Left lobe of liver (tissue), 2 donors: Measurements from ENCODE around the gene IFRD1. TPM values are rescaled to one million over a fixed set of nuclear protein-coding genes. Genes with fewer than 3 reads are reported as not detected.
"Not testable (repeated sequence)": the region's sequence is repeated elsewhere in the genome, so short reads cannot be mapped to it uniquely, and the experiment has no call there.

Experiments used
- ATAC-seq: fragments of 200-7000 bp; cut with Tn5 transposase; one replicate; pipeline ENCODE4 v1.9.1; 2020; ENCODE audit warnings: mild to moderate bottlenecking, moderate library complexity
- DNase-seq: peaks from one replicate; pipeline ENCODE4 v3.0.0-alpha.2; 2020; ENCODE audit warnings: low spot score
- total RNA-seq: library from RNA; stranded (reverse); gene quantifications from one replicate; pipeline ENCODE4 v1.2.1, GENCODE V29; 2021
- donor health status: DM: no; HTN: no; CAD: no; lungs with moderate emphysema.
- donor health status: DM: no; HTN: yes; CAD: no.

IFRD1 gene
- total RNA-seq, 1 donor from 2014 or later, result 27.6 TPM

- ATAC-seq (no peak), DNase-seq (no peak)
Observed at GRCh38 chr7:112439476-112439875, 10.8 kb upstream of the IFRD1 start.

GRCh38 chr7:112442210-112442609, 8.1 kb upstream of the IFRD1 start:
- ATAC-seq, result no peak
- no peak for DNase-seq

- no peak for ATAC-seq
Observed at GRCh38 chr7:112444505-112444904, 5.8 kb upstream of the IFRD1 start.

DNA sequence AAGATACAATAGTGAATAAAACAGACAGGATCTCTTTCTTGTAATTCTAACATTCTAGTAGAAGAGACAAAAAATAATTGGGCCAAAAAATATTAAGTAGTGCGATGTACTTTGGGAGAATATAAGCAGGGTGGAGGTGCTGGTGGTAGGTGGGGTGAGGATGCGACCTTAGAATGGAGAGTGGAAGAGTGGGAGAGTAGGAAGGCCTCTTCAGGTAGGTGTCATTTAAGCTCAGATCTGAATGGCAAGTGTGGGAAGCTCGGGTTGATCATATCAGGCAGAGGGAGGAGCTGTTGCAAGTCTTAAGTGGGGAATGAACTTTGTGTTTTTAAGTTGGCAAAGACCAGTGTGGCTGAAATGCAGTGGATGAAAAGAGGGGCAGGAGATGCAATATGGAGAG, 3.8 kb upstream of the IFRD1 start:
- no peak for DNase-seq

More at GRCh38 chr7:112444505-112444904, 5.8 kb upstream of the IFRD1 start:
- no peak for DNase-seq

GRCh38 chr7:112447406-112447805, 2.9 kb upstream of the IFRD1 start:
- ATAC-seq (no peak), DNase-seq (no peak)

More for the DNA sequence above, 3.8 kb upstream of the IFRD1 start:
- no peak for ATAC-seq

- DNase-seq (no peak), ATAC-seq (no peak)
Observed at GRCh38 chr7:112448381-112448780, 1.9 kb upstream of the IFRD1 start.

DNA sequence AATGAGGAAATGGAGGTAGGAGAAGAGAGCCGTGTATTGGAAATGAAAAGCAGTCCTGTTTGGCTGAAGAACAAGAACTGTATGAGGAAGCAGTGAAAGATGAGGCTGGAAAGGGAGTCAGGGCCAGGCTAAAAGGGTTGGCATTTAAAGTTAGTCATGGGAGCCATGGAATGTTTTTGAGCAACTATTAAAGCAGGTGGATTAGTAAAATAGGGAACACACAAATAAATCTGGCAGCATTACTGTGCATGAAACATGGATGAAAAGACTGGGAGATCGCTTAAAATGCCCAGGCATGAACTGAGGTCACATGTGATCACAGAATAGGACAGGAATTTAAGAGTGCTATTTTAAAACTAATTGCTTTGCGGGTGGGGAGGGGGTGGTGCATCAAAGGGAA, 1.4 kb upstream of the IFRD1 start:
- ATAC-seq (no peak), DNase-seq (no peak)

GRCh38 chr7:112449353-112449752, 907 bp upstream of the IFRD1 start:
- ATAC-seq, result no peak
- no peak for DNase-seq

- peak; percentile 82 for ATAC-seq
Observed at GRCh38 chr7:112450807-112451761, 824 bp downstream of the IFRD1 start.

GRCh38 chr7:112452102-112452888, 2.0 kb downstream of the IFRD1 start:
- ATAC-seq (peak; percentile 0), DNase-seq (no peak)

More at GRCh38 chr7:112450807-112451761, 824 bp downstream of the IFRD1 start:
- peak; percentile 97 for DNase-seq

GRCh38 chr7:112453505-112454171, 3.4 kb downstream of the IFRD1 start:
- DNase-seq (no peak), ATAC-seq (no peak)

DNA sequence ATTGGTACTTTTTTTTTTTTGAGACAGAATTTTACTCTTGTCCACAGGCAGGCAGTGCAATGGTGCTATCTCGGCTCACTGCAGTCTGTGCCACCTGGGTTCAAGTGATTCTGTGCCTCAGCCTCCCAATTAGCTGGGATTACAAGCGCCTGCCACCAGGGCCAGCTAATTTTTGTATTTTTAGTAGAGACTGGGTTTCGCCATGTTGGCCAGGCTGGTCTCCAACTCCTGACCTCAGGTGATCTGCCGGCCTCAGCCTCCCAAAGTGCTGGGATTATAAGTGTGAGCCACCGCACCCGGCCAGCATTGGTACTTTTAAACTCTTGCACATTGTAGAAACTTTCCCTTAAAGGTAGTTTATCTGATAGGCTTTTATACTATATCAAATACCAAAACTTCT, 3.9 kb downstream of the IFRD1 start:
- not testable (repeated sequence) for ATAC-seq, DNase-seq

GRCh38 chr7:112459645-112460044, 9.4 kb downstream of the IFRD1 start:
- ATAC-seq (no peak), DNase-seq (no peak)

DNA sequence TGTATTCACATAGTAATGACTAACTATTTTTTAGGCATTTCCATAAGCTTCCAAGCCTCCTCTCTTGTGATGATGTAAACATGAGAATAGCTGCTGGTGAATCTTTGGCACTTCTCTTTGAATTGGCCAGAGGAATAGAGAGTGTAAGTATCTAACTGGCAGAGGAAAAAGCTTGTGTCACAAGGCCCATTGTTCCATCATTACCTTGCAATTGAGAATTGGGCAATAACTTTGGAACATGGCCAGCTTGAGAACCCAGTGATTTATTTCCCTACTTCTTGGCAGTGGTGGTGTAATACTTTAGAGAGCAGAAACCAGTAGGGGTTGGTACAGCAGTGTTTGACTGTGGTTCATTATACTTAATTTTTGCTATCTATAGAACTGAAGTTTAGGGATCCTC, 12.0 kb downstream of the IFRD1 start:
- ATAC-seq, result peak; percentile 88
- DNase-seq, result peak; percentile 61

DNA sequence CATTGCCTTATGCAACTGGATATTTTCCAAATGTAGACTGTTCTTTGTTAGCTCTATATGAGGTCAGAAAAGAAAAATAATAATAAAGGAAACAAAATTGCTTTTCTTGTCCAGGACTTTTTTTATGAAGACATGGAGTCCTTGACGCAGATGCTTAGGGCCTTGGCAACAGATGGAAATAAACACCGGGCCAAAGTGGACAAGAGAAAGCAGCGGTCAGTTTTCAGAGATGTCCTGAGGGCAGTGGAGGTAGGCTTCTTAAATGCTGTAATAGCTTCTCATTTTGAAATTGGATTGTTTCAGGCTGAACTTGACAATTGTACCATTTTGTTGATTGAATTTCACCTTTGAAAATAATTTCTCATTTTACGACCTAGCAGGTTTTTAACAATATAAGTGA, 17.6 kb downstream of the IFRD1 start:
- DNase-seq (no peak), ATAC-seq (no peak)

DNA sequence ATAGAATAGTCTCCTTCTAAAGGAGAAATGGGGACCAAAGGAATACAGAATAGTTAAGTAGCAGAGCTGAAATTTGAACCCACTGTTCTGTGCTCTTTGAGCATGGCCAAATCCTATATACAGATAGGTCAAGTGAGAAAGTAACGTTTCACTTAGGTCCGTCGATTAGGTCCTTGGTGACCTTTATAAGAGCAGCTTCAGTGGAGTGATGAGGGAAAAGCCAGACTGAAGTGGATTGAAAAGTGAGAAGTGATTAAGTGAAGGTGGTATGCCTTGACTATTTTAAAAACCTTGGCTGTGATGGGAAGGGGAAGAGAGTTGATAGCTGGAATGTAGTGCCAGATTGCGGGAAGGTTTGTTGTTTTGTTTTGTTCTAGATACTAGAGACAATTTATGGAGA, 19.9 kb downstream of the IFRD1 start:
- no peak for ATAC-seq
- DNase-seq, result no peak

DNA sequence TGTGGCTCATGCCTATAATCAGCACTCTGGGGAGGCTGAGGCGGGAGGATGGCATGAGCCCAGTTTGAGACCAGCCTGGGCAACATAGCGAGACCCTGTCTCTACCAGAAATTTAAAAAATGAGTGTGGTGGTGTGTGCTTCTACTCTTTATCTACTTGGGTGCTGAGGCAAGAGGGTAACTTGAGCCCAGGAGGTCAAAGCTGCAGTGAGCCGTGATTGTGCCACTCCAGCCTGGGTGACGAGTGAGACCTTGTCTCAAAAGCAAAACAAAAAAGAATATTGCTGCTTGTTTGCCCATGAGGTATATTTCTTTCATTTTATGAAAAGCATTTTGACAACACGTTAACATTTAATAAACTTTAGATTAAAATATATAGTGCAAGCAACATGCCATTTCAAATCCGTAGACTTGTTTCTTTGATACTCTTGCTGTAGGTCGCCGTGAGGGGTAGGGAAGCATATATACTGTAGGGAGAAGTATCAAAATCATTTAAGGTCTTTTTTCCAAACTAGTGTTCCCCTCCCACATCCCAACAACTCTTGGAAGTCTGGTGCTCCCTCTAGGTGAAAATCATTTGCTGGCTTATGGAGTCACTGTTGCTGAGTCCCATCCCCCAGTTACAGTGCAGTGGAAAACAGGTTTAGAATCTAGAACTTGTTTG, 26.3 kb downstream of the IFRD1 start:
- DNase-seq (no peak), ATAC-seq (no peak)

DNA sequence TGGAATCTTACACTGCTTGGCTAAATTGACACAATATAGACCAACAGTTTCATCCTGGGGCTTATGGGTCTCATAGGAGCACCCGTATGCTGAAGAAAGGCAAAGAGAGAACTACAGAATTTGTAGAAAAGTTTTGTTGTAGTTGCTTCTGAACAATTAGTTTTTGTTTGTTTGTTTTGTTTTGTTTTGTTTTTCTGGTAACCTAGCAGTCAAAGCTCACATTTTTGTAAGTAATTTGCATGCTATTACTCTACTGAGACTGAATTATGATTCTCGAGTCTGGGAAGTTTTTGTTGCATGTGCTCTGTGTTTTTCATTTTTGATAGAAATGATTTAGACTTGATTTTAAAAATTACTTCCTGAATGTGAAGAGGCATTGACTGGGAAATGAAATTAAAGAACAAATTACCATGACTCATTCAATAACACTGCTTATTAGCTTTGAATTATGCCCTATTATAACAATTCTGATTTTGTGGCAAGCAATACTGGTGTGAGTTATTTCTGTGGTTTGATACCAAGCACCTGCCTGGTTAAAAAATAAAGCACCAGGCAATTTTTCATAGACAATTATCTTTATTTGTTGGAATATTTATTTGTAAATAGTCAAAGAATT, 31.0 kb downstream of the IFRD1 start:
- DNase-seq (no peak), ATAC-seq (no peak)

- DNase-seq (no peak), ATAC-seq (no peak)
Observed at GRCh38 chr7:112481833-112482670, 31.8 kb downstream of the IFRD1 start.
